Measurements from ENCODE around the gene NEK11. TPM values are rescaled to one million over a fixed set of nuclear protein-coding genes. Genes with fewer than 3 reads are reported as not detected.

Gene NEK11
- polyA plus RNA-seq, 3 donors, result 0.31 to 0.56 (median 0.43) TPM

GRCh38 chr3:131193641-131194238 is 167.1 kb downstream of the NEK11 start:
- intact Hi-C loops (cut with micrococcal nuclease), result no loop called here
- Histone ChIP-seq H3K9ac (ENCODE audit: insufficient read depth, low read length, poor library complexity, severe bottlenecking) (no peak overlapping the region), H3K36me3 (replicated peaks in 1 of 2; ENCODE audit: control insufficient read depth in 1 of 2, insufficient read depth in 2 of 2, low read length in 2 of 2) (no peaks in the 10 kb centered on the region), H3K27ac (ENCODE audit: low read depth in 1 of 2, low read length in 2 of 2) (no peak overlapping the region), H2AFZ (ENCODE audit: insufficient read depth, low read depth, low read length, poor library complexity, severe bottlenecking) (no peak overlapping the region), H3K9me3 (replicated peaks in 1 of 2; ENCODE audit: control insufficient read depth in 1 of 2, insufficient read depth in 1 of 2, low read length in 2 of 2) (peaks cover 0 to 2% of the 10 kb centered on the region in 2 donors), H3K27me3 (ENCODE audit: control insufficient read depth in 2 of 2, insufficient read depth in 2 of 2, low read length in 2 of 2) (no peaks in the 10 kb centered on the region), H4K20me1 (ENCODE audit: insufficient read depth, low read length) (no peaks in the 10 kb centered on the region), H3K4me2 (replicated peaks; ENCODE audit: extremely low read depth, low read length, poor library complexity, severe bottlenecking) (no peak overlapping the region), H3K79me2 (ENCODE audit: insufficient read depth, low read length) (no peaks in the 10 kb centered on the region), H3K4me1 (ENCODE audit: control insufficient read depth in 1 of 2, insufficient read depth in 2 of 2, low read length in 2 of 2) (no peaks in the 10 kb centered on the region), H3K4me3 (replicated peaks in 1 of 3; ENCODE audit: low read depth in 2 of 3, low read length in 3 of 3) (no peak overlapping the region)
- DNase-seq, result no peak
- no CpG with 5 or more reads among the region's 1 CpG for WGBS (ENCODE audit: insufficient coverage)
- H3K4me1 Mint-ChIP-seq, result peaks cover 2% of the 10 kb centered on the region
- no peaks in the 10 kb centered on the region for H3K36me3 Mint-ChIP-seq
- H3K27me3 Mint-ChIP-seq (ENCODE audit: low read depth in 3 of 3), result no peaks in the 10 kb centered on the region
- peaks cover 0 to 11% (median 4%) of the 10 kb centered on the region in 7 donors for H3K9me3 Mint-ChIP-seq
- H3K4me3 Mint-ChIP-seq, result no peak overlapping the region
- no peak overlapping the region for H3K27ac Mint-ChIP-seq
- TF ChIP-seq, protein P1, sequence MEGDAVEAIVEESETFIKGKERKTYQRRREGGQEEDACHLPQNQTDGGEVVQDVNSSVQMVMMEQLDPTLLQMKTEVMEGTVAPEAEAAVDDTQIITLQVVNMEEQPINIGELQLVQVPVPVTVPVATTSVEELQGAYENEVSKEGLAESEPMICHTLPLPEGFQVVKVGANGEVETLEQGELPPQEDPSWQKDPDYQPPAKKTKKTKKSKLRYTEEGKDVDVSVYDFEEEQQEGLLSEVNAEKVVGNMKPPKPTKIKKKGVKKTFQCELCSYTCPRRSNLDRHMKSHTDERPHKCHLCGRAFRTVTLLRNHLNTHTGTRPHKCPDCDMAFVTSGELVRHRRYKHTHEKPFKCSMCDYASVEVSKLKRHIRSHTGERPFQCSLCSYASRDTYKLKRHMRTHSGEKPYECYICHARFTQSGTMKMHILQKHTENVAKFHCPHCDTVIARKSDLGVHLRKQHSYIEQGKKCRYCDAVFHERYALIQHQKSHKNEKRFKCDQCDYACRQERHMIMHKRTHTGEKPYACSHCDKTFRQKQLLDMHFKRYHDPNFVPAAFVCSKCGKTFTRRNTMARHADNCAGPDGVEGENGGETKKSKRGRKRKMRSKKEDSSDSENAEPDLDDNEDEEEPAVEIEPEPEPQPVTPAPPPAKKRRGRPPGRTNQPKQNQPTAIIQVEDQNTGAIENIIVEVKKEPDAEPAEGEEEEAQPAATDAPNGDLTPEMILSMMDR (IDR thresholded peaks at IDR 0.05), result no peak

DNA sequence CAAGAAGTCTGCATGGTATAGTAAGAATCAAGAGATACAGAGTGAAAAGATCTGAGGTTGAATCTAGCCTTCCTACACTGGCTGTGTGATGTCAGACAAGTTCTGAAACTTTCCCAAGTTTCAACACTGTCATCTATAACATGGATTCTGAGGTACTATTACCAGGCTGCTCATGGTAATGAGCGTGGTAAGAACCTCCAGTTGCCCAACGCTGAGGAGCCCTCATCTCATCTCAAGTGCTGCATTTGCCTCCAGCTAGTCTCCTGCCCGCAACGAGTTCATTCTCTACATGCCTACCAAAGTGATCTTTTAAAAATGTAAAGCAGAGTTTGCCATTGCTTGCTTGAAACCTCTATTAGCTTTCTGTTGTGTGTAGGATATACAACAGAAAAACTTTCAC is 168.1 kb downstream of the NEK11 start:
- no peak overlapping the region for H2AFZ ChIP-seq (ENCODE audit: insufficient read depth, low read depth, low read length, poor library complexity, severe bottlenecking)

More for the DNA sequence above, 168.1 kb downstream of the NEK11 start:
- intact Hi-C loops (cut with micrococcal nuclease), result no loop called here
- 100% methylated on average over 2 of the region's 4 CpGs for WGBS (ENCODE audit: insufficient coverage)
- no peaks in the 10 kb centered on the region for H3K27me3 ChIP-seq (ENCODE audit: control insufficient read depth in 2 of 2, insufficient read depth in 2 of 2, low read length in 2 of 2)
- no peaks in the 10 kb centered on the region for H3K36me3 ChIP-seq (replicated peaks in 1 of 2; ENCODE audit: control insufficient read depth in 1 of 2, insufficient read depth in 2 of 2, low read length in 2 of 2)
- H3K4me3 ChIP-seq (replicated peaks in 1 of 3; ENCODE audit: low read depth in 2 of 3, low read length in 3 of 3), result no peak overlapping the region
- H3K9me3 Mint-ChIP-seq, result peaks cover 0 to 11% (median 4%) of the 10 kb centered on the region in 7 donors
- no peak for DNase-seq
- H3K4me1 ChIP-seq (ENCODE audit: control insufficient read depth in 1 of 2, insufficient read depth in 2 of 2, low read length in 2 of 2), result no peaks in the 10 kb centered on the region
- no peak overlapping the region for H3K4me3 Mint-ChIP-seq
- no peaks in the 10 kb centered on the region for H3K27me3 Mint-ChIP-seq (ENCODE audit: low read depth in 3 of 3)
- H3K79me2 ChIP-seq (ENCODE audit: insufficient read depth, low read length), result no peaks in the 10 kb centered on the region
- peaks cover 0 to 4% of the 10 kb centered on the region in 2 donors for H3K9me3 ChIP-seq (replicated peaks in 1 of 2; ENCODE audit: control insufficient read depth in 1 of 2, insufficient read depth in 1 of 2, low read length in 2 of 2)
- H3K9ac ChIP-seq (ENCODE audit: insufficient read depth, low read length, poor library complexity, severe bottlenecking), result no peak overlapping the region
- H3K4me1 Mint-ChIP-seq, result peaks cover 2% of the 10 kb centered on the region
- H3K27ac ChIP-seq (ENCODE audit: low read depth in 1 of 2, low read length in 2 of 2), result no peak overlapping the region
- H3K4me2 ChIP-seq (replicated peaks; ENCODE audit: extremely low read depth, low read length, poor library complexity, severe bottlenecking), result no peak overlapping the region
- no peaks in the 10 kb centered on the region for H4K20me1 ChIP-seq (ENCODE audit: insufficient read depth, low read length)
- H3K27ac Mint-ChIP-seq, result peak overlapping the region in 1 of 7 donors; percentile 6
- TF ChIP-seq, protein P1 (IDR thresholded peaks at IDR 0.05), result no peak
- no peaks in the 10 kb centered on the region for H3K36me3 Mint-ChIP-seq
